Duodenal mucosa (tissue), 2 donors: ENCODE measurements around the gene ACTL6A.
"Not testable (repeated sequence)": the region's sequence is repeated elsewhere in the genome, so short reads cannot be mapped to it uniquely, and the experiment has no call there.

Source experiments
- H3K27ac ChIP-seq: one replicate; pipeline ENCODE4 v1.7.0; 2013; ENCODE audit warnings: low read depth, low read length
- H3K27me3 ChIP-seq, 2 donors: one replicate each; pipeline ENCODE4 v1.7.0; 2013; ENCODE audit warnings: low read length in 2 of 2, control low read depth in 1 of 2; ENCODE audit not compliant: insufficient read depth in 2 of 2, control insufficient read depth in 1 of 2
- H3K36me3 ChIP-seq, 2 donors: one replicate each; pipeline ENCODE4 v1.7.0; 2013; ENCODE audit warnings: low read length in 2 of 2, control low read depth in 1 of 2; ENCODE audit not compliant: insufficient read depth in 2 of 2, control insufficient read depth in 1 of 2
- H3K4me1 ChIP-seq, 2 donors: one replicate each; pipeline ENCODE4 v1.7.0; 2013; ENCODE audit warnings: low read length in 2 of 2, control low read depth in 1 of 2; ENCODE audit not compliant: insufficient read depth in 2 of 2, control insufficient read depth in 1 of 2
- H3K4me3 ChIP-seq, 2 donors: one replicate each; pipeline ENCODE4 v1.7.0; 2013; ENCODE audit warnings: low read length in 2 of 2, low read depth in 1 of 2
- H3K9ac ChIP-seq, 2 donors: one replicate each; pipeline ENCODE4 v1.7.0; 2013; ENCODE audit warnings: low read length in 2 of 2, low read depth in 1 of 2
- H3K9me3 ChIP-seq, 2 donors: one replicate each; pipeline ENCODE4 v1.7.0; 2013; ENCODE audit warnings: low read length in 2 of 2, control low read depth in 1 of 2; ENCODE audit not compliant: control insufficient read depth in 1 of 2

Gene ACTL6A

GRCh38 chr3:179562591-179563270 is at the start of gene ACTL6A:
Gene ACTL6A, plus strand, starts transcription at chr3:179562926. Its CDS starts 167 bp downstream, at chr3:179563093.
- H3K4me3 ChIP-seq, result peak within 1 kb of the TSS; percentile 85 to 97
- no peaks in the 10 kb centered on the region for H3K27me3 ChIP-seq
- H3K4me1 ChIP-seq, result peaks cover 7 to 16% of the 10 kb centered on the region in 2 donors
- peak within 1 kb of the TSS; percentile 69 to 80 for H3K9ac ChIP-seq
- H3K36me3 ChIP-seq, result no peaks in the 10 kb centered on the region
- peak within 1 kb of the TSS; percentile 77 for H3K27ac ChIP-seq
- H3K9me3 ChIP-seq, result no peaks in the 10 kb centered on the region

GRCh38 chr3:179513862-179514261 is 48.9 kb upstream of the ACTL6A start:
- Histone ChIP-seq H3K4me1 (no peaks in the 10 kb centered on the region), H3K9me3 (no peaks in the 10 kb centered on the region), H3K27ac (no peak overlapping the region), H3K9ac (no peak overlapping the region), H3K27me3 (no peaks in the 10 kb centered on the region), H3K36me3 (no peaks in the 10 kb centered on the region), H3K4me3 (no peak overlapping the region)

GRCh38 chr3:179516461-179517251 is 46.1 kb upstream of the ACTL6A start:
- H3K4me3 ChIP-seq, H3K27ac ChIP-seq, H3K4me1 ChIP-seq, H3K9me3 ChIP-seq, H3K27me3 ChIP-seq, H3K36me3 ChIP-seq, H3K9ac ChIP-seq: not testable (repeated sequence)

- Histone ChIP-seq H3K27ac (no peak overlapping the region), H3K9ac (no peak overlapping the region), H3K36me3 (no peaks in the 10 kb centered on the region), H3K27me3 (no peaks in the 10 kb centered on the region), H3K4me3 (no peak overlapping the region), H3K9me3 (no peaks in the 10 kb centered on the region), H3K4me1 (no peaks in the 10 kb centered on the region)
Measured at GRCh38 chr3:179526482-179526881, 36.2 kb upstream of the ACTL6A start.

- Histone ChIP-seq H3K27ac (no peak overlapping the region), H3K27me3 (no peaks in the 10 kb centered on the region), H3K36me3 (no peaks in the 10 kb centered on the region), H3K9me3 (no peaks in the 10 kb centered on the region), H3K9ac (no peak overlapping the region), H3K4me1 (no peaks in the 10 kb centered on the region), H3K4me3 (peak overlapping the region in 1 of 2 donors; percentile 26)
Measured at GRCh38 chr3:179526989-179527391, 35.7 kb upstream of the ACTL6A start.

GRCh38 chr3:179528772-179529171 is 34.0 kb upstream of the ACTL6A start:
- no peak overlapping the region for H3K9ac ChIP-seq
- H3K4me3 ChIP-seq, result no peak overlapping the region
- H3K27ac ChIP-seq, result no peak overlapping the region
- no peaks in the 10 kb centered on the region for H3K4me1 ChIP-seq
- no peaks in the 10 kb centered on the region for H3K36me3 ChIP-seq
- H3K27me3 ChIP-seq, result no peaks in the 10 kb centered on the region
- no peaks in the 10 kb centered on the region for H3K9me3 ChIP-seq

GRCh38 chr3:179531576-179531975 is 31.1 kb upstream of the ACTL6A start:
- Histone ChIP-seq H3K27ac (no peak overlapping the region), H3K4me3 (no peak overlapping the region), H3K4me1 (no peaks in the 10 kb centered on the region), H3K27me3 (no peaks in the 10 kb centered on the region), H3K36me3 (no peaks in the 10 kb centered on the region), H3K9me3 (no peaks in the 10 kb centered on the region), H3K9ac (no peak overlapping the region)

GRCh38 chr3:179533274-179533673 is 29.5 kb upstream of the ACTL6A start:
- no peak overlapping the region for H3K4me3 ChIP-seq
- H3K9ac ChIP-seq, result no peak overlapping the region
- no peak overlapping the region for H3K27ac ChIP-seq
- no peaks in the 10 kb centered on the region for H3K27me3 ChIP-seq
- H3K4me1 ChIP-seq, result no peaks in the 10 kb centered on the region
- no peaks in the 10 kb centered on the region for H3K9me3 ChIP-seq
- no peaks in the 10 kb centered on the region for H3K36me3 ChIP-seq

GRCh38 chr3:179536256-179536655 is 26.5 kb upstream of the ACTL6A start:
- H3K27me3 ChIP-seq, result no peaks in the 10 kb centered on the region
- H3K4me3 ChIP-seq, result no peak overlapping the region
- no peak overlapping the region for H3K27ac ChIP-seq
- H3K4me1 ChIP-seq, result no peaks in the 10 kb centered on the region
- no peak overlapping the region for H3K9ac ChIP-seq
- no peaks in the 10 kb centered on the region for H3K36me3 ChIP-seq
- no peaks in the 10 kb centered on the region for H3K9me3 ChIP-seq

GRCh38 chr3:179541094-179541493 is 21.6 kb upstream of the ACTL6A start:
- Histone ChIP-seq H3K4me3 (no peak overlapping the region), H3K27me3 (no peaks in the 10 kb centered on the region), H3K9me3 (no peaks in the 10 kb centered on the region), H3K9ac (no peak overlapping the region), H3K36me3 (no peaks in the 10 kb centered on the region), H3K4me1 (no peaks in the 10 kb centered on the region), H3K27ac (no peak overlapping the region)
